ENCODE measurements around the gene PRRT3.

Gene PRRT3

DNA sequence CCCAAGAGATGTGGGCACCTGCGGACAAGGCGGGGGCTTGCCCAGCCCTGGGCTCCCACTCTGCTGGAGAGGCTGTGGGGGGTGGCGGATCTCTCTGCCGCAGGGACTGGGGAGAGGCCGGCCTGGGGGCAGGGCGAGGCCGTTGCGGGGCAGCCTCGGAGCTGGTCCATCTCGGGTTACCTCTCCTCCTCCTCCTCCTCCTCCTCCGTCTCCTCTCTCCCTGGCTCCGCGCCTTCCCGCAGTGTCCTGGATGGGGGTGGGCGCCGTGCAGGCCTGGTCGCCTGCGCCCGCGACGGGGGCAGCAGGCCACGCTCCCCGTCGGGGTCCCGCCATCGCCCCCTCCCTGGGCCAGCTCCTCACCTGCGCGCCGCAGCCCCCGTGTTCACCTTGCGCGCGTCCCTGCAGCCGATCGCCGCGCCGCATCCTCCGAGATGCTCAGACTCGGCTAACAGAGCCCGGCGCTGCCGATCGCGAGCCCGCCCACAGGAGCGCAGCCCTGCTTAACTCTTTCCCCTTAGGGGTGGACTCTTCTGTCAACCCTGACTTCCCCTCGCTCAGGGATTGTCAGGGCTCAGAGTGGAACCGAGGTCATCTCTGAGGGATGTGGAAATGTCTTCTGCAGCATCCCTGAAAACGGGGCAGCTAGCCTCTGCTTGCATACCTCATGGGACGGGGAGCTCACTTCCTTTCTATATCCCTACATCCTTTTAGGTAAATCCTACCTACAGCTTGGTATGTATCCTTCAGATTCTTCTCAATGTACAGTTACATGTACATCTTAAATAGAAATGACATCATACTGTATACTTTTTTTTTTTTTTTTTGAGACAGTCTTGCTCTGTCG, at the start of gene PRRT3:
PRRT3 (minus strand) TSS at position 447 of the 844 bp plus-strand sequence. CDS start 2,293 bp downstream, outside the sequence.
- H3K4me3 ChIP-seq (ENCODE audit: insufficient read depth, low read length, poor library complexity, severe bottlenecking), result peak within 1 kb of the TSS; percentile 60
- no peaks in the 10 kb centered on the region for H3K27me3 ChIP-seq (ENCODE audit: low read length)
- no peaks in the 10 kb centered on the region for H3F3A ChIP-seq (ENCODE audit: insufficient read depth)
- H3K27ac ChIP-seq (ENCODE audit: low read depth, low read length), result no peak within 1 kb of the TSS
- no peaks in the 10 kb centered on the region for H3K9me2 ChIP-seq (replicated peaks; ENCODE audit: insufficient read depth, low read length)
- no peak for TF ChIP-seq EZH2phosphoT487 (conservative IDR thresholded peaks at IDR 0.05; ENCODE audit: low read length)
- TF ChIP-seq, protein P1, sequence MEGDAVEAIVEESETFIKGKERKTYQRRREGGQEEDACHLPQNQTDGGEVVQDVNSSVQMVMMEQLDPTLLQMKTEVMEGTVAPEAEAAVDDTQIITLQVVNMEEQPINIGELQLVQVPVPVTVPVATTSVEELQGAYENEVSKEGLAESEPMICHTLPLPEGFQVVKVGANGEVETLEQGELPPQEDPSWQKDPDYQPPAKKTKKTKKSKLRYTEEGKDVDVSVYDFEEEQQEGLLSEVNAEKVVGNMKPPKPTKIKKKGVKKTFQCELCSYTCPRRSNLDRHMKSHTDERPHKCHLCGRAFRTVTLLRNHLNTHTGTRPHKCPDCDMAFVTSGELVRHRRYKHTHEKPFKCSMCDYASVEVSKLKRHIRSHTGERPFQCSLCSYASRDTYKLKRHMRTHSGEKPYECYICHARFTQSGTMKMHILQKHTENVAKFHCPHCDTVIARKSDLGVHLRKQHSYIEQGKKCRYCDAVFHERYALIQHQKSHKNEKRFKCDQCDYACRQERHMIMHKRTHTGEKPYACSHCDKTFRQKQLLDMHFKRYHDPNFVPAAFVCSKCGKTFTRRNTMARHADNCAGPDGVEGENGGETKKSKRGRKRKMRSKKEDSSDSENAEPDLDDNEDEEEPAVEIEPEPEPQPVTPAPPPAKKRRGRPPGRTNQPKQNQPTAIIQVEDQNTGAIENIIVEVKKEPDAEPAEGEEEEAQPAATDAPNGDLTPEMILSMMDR (IDR thresholded peaks at IDR 0.05; ENCODE audit: insufficient read depth, low read length, poor library complexity, severe bottlenecking), result no peak
- H3K9me3 ChIP-seq (ENCODE audit: insufficient read depth, low read length), result no peaks in the 10 kb centered on the region
- no peaks in the 10 kb centered on the region for H3K79me2 ChIP-seq (ENCODE audit: insufficient read depth, low read length)
- no peaks in the 10 kb centered on the region for H3K36me3 ChIP-seq (ENCODE audit: low read length)
- peak within 1 kb of the TSS; percentile 81 for H2AFZ ChIP-seq (ENCODE audit: low read depth, low read length, severe bottlenecking)
- H3K4me2 ChIP-seq (ENCODE audit: low read depth, low read length, poor library complexity, severe bottlenecking), result peak within 1 kb of the TSS; percentile 65
- peak within 1 kb of the TSS; percentile 62 for H3K9ac ChIP-seq (ENCODE audit: low read length)
- no peaks in the 10 kb centered on the region for H4K20me1 ChIP-seq (ENCODE audit: low read depth, low read length)

DNA sequence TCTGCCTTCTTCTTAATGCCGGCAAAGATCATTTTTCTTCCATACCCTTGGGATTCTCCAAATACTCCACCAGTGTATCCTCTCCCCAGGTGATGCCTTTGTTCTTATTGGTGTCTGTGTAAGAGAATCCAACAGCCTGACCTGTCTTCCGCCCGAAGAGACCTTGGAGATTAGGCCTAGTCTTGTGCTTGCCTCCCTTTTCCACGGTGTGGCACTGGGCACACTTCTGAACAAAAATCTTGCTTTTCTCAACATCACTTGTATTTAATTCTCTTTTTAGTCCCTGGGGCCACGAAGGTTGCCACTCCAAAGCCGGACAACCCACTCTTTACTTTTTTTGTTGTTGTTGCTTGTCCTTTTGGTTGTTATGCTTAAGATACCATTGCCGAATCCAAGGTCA, 48.5 kb upstream of the PRRT3 start:
- H3K27me3 ChIP-seq (ENCODE audit: low read length), result no peaks in the 10 kb centered on the region
- H3K9me2 ChIP-seq (replicated peaks; ENCODE audit: insufficient read depth, low read length), result no peaks in the 10 kb centered on the region
- H2AFZ ChIP-seq (ENCODE audit: low read depth, low read length, severe bottlenecking), result no peak overlapping the region
- TF ChIP-seq, protein P1 (IDR thresholded peaks at IDR 0.05; ENCODE audit: insufficient read depth, low read length, poor library complexity, severe bottlenecking), result no peak
- TF ChIP-seq EZH2phosphoT487 (conservative IDR thresholded peaks at IDR 0.05; ENCODE audit: low read length), result no peak
- no peak overlapping the region for H3K27ac ChIP-seq (ENCODE audit: low read depth, low read length)
- peaks cover 25% of the 10 kb centered on the region for H3K36me3 ChIP-seq (ENCODE audit: low read length)
- H3K4me2 ChIP-seq (ENCODE audit: low read depth, low read length, poor library complexity, severe bottlenecking), result no peak overlapping the region
- H3F3A ChIP-seq (ENCODE audit: insufficient read depth), result 0 out of 2 replicates have a peak, but pooled peaks cover 5% of the 10 kb centered on the region
- H4K20me1 ChIP-seq (ENCODE audit: low read depth, low read length), result 0 out of 2 replicates have a peak, but pooled peaks cover 3% of the 10 kb centered on the region
- H3K9me3 ChIP-seq (ENCODE audit: insufficient read depth, low read length), result no peaks in the 10 kb centered on the region
- H3K79me2 ChIP-seq (ENCODE audit: insufficient read depth, low read length), result peaks cover 17% of the 10 kb centered on the region
- H3K9ac ChIP-seq (ENCODE audit: low read length), result no peak overlapping the region
- no peak overlapping the region for H3K4me3 ChIP-seq (ENCODE audit: insufficient read depth, low read length, poor library complexity, severe bottlenecking)

DNA sequence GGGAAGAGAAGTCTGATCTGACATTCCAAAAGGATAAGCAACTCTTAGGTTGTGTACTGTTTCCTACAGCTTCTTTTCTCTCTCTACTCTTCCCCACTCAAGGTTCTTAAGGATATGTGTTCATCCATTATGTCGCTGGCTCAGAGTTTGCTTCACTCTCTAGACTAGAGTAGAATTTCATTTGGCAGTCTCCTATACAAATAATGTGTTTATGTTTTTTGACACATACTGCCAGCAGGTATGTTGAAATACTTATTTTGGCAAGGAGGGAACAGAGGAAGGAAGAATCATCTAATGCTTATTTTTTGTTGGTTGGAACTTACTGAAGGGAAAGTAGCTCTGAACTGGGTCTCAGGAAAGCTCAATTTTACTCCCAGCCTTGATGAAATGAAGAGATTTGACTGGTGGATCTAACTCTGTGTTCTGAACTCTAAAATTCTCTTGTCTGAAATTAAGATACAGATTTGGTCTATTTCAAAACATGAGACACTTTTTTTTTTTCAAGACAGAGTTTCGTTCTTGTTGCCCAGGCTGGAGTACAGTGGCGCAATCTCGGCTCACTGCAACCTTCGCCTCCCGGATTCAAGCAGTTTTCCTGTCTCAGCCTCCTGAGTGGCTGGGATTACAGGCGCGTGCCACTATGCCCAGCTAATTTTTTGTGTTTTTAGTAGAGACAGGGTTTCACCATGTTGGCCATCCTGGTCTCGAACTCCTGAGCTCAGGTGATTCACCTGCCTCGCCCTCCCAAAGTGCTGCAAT, 42.1 kb upstream of the PRRT3 start:
- Histone ChIP-seq H3K27me3 (ENCODE audit: low read length) (no peaks in the 10 kb centered on the region), H3K27ac (ENCODE audit: low read depth, low read length) (no peak overlapping the region), H3K4me2 (ENCODE audit: low read depth, low read length, poor library complexity, severe bottlenecking) (no peak overlapping the region), H2AFZ (ENCODE audit: low read depth, low read length, severe bottlenecking) (no peak overlapping the region), H3K9ac (ENCODE audit: low read length) (no peak overlapping the region), H3K79me2 (ENCODE audit: insufficient read depth, low read length) (peaks cover 61% of the 10 kb centered on the region), H4K20me1 (ENCODE audit: low read depth, low read length) (peaks cover 3% of the 10 kb centered on the region; the same call in 1 of the 2 replicates), H3K9me3 (ENCODE audit: insufficient read depth, low read length) (no peaks in the 10 kb centered on the region), H3K4me3 (ENCODE audit: insufficient read depth, low read length, poor library complexity, severe bottlenecking) (no peak overlapping the region), H3K9me2 (replicated peaks; ENCODE audit: insufficient read depth, low read length) (no peaks in the 10 kb centered on the region), H3K36me3 (ENCODE audit: low read length) (peaks cover 20% of the 10 kb centered on the region), H3F3A (ENCODE audit: insufficient read depth) (peaks cover 7% of the 10 kb centered on the region; the same call in 1 of the 2 replicates)
- TF ChIP-seq, protein P1 (IDR thresholded peaks at IDR 0.05; ENCODE audit: insufficient read depth, low read length, poor library complexity, severe bottlenecking), result no peak
- TF ChIP-seq EZH2phosphoT487 (conservative IDR thresholded peaks at IDR 0.05; ENCODE audit: low read length), result no peak
